GM18870 (cell line): Measurements from ENCODE around the gene BSDC1.

Experiments used
- ATAC-seq: cut with Tn5 transposase; IDR thresholded peaks from one replicate; pipeline ENCODE4 v1.9.1; 2021; ENCODE audit warnings: moderate library complexity; ENCODE audit not compliant: unreplicated experiment

Gene BSDC1

DNA sequence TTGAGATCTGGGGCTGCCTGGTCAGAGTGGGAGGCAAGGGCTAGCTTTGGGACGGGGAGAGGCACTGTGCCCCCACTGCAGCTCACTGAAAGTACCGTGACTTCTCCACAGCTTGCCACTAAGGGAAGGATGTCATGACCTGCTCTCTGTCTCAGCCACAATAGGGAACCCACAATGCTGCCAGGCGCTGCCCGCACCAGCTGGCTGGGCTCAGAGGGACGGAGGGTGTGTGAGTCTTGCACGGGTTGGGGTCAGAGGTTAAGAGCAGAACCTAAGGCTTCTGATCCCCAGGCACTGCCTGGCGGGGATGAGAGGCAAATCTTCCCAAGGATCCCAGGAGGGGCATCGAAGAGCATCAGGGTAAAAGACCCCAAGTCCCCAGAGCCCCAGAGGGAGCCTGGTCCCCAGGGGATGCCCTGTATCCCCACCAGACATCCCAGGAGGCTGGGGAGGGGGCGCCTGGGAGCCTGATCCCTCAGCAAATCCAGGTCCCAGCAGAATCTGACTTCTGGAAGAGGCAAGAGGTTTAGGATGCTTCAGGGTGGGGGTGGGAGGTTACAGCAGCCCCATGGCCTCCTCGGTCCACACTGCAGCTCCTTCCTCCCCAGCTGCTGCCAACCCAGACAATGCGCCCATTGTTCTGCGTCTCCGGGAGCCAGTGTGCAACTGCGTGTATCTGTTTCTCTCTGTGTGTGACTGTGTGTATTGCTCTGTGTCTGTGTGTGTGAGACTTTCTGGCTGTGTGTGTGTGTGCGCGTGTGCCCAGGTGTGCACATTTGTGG, 56.2 kb downstream of the BSDC1 start:
- no peak for ATAC-seq

DNA sequence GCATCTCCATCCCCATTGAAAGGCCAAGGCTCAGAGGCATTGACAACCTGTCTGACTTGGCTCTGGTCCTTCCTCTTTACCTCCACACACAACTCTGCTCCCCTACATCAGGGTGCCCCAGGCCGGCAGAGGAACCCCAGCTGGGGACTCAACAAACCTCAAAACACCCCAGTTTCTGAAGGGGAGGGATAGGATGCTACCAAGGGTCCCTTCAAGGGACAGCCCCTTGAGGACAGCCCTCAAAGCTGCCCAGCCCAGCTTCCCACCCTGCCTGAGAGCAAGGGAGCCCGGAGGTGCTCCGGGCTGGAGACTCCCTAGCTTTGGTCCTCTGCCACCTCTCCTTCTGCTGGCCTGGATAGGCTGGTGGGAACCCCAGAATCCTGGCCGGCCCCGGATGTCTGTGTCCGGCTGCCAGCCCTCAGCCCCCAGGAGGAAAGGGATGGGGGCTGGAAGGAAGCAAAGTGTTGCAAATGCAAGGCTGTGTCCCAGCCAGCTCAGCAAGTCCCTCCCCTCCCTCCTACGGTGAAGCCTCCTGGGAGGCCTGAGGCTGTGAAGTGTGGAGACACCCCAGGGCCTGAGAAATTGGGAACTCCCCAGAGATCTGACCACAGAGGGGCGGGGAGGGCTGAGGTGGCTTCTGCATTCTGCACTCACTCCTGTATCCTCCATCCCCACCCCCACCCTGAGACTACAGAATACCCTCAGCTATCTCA, 57.1 kb downstream of the BSDC1 start:
- no peak for ATAC-seq

DNA sequence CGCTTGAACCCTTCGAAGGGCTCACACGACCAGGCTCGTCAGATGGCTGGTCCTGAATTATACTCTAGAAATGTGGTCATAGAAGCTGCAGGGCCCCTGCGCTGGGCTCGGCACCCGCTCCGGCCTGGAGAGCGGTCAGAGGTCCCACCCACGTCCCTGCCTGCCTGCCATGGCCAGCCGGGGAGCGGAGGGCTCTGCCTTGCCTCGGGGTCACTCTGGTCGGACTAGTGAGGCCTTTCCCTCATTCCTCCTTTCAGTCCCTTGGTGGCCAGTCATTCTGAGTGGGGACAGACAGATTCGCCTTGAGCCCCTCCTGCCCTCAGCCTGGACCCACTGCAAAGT, 57.7 kb downstream of the BSDC1 start:
- no peak for ATAC-seq

DNA sequence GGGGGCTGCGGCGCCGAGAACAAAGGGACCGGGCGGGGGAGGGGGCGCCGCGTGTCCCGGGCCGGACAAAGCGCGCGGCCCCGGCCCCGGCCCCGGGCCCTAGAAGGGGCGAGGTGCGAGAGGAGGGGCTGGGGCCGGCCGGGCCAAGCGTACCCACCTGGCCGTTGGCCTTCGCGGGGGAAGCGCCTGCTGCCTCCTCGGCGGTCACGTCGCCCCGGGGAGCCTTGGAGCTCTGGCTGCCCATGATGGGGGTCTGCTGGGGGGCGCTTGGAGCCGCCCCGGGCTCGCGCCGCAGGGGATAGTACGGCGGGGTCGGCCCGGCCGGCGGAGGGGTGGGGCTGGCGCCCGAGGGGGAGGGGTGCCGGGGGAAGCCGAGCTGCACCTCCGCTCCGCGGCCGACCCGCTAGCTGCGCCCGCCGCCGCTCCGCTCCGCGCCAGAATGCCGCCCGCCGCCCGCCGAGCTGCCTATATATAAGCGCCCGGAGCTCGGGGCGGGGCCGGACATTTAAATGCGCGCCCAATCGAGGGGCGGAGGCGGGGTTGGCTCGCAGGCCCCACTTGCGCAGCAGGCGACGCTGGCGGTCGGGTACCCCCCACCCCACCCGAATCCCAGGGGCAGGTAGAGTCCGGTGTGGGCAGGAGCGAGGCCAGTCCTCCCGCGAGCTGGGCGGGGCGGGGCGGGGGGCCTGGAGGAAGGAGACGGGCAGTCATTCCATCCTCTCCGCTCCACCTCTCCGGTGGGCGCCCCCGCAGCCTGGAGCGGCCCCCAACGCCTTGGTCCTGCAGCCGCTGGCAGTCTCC, 58.3 kb downstream of the BSDC1 start, which contains the start of gene MARCKSL1:
MARCKSL1 (minus strand) TSS at position 444 of the 801 bp plus-strand sequence; CDS start at position 244, 200 bp downstream.
- ATAC-seq, result no peak

DNA sequence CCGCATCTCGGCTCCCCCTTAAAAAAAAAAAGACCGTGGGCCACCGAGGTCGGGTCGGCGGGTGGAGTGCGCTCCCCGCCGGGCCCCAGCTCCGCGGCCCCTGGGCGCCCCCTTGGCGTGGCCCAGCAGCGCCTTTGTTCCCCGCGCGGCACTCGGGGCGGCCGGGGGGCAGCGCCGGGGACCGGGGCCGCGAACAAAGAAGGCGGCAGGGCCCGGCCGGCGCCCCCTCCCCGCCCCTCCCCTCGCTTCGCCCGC, 58.8 kb downstream of the BSDC1 start:
- ATAC-seq, result no peak

DNA sequence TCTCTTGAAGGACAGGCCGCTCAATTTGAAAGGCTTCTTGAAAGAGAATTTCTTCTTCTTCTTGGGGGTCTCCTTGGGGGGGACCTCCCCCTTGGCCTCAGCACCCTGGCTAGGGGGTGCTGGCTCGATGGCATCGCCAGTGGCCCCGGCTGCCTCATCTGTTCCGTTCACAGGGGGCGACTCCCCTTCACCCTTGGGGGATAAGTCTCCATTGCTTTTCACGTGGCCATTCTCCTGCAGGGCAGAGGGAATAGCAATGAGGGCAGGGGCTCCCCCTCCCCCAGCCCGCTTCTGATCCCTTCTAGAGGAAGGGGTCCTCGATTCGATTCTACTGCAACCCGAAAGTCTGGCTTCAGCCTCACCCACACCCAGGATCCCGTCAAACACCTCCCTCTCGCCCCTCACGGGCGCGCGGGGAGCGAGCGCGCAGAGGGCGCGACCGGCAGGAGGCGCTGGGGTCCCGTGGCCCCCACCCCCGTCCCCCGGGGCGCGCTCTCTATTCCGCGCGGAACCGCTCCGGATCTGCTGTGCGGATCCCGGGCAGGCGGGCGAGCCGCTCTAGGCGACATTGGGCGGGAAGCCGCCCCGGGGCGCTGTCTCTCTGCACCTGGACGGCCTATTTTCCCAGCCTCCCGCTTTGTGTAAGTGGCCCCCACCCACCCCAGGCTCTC, 59.2 kb downstream of the BSDC1 start:
- ATAC-seq, result no peak

DNA sequence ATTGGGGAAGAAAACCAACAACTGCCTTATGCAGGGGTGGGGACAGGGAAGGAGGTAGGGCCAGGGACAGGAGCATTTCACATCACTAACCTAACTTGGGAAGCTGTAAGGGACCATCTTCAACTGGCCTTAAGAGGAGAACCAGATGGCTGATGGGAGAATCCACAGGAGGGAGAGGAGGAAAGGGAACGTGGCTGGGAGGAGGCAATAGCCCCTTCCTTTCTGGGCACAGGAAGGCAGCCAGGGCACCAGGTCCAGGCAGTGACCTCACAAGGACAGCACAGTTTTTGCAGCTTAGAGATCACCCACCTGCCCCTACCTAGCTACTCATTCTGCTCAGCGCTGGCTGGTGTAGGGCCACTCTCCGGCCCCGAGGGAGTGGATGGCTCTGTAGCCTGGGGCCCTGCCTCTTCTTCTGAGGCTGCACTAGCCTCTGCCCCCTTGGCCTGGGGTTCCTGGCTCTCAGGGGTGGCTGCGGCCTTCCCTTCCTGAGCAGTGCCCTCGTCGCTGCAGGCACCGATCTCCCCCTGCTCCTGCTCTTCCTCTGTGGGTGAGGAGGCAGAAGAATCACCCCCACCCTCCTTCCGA, 59.9 kb downstream of the BSDC1 start:
- ATAC-seq, result no peak

DNA sequence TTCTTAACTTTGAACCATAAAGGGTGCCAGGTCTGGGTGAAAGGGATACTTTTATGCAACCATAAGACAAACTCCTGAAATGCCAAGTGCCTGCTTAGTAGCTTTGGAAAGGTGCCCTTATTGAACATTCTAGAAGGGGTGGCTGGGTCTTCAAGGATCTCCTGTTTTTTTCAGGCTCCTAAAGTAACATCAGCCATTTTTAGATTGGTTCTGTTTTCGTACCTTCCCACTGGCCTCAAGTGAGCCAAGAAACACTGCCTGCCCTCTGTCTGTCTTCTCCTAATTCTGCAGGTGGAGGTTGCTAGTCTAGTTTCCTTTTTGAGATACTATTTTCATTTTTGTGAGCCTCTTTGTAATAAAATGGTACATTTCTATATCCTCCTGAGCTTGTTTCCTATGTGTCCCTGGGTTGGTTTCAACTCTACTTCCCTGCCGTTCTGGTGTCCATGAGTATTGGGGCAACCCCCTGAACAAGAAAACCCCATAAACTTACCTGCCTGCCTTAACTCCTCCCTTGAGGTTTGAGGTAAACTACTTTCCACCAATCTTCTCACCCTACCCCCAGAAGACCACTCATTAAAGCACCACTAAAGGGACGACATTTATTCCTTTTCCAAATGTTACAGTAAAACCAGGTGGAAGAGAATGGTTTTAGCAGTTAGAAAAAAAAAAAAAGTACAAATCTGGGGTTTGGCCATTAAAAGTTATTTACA, 60.8 kb downstream of the BSDC1 start:
- ATAC-seq, result no peak

DNA sequence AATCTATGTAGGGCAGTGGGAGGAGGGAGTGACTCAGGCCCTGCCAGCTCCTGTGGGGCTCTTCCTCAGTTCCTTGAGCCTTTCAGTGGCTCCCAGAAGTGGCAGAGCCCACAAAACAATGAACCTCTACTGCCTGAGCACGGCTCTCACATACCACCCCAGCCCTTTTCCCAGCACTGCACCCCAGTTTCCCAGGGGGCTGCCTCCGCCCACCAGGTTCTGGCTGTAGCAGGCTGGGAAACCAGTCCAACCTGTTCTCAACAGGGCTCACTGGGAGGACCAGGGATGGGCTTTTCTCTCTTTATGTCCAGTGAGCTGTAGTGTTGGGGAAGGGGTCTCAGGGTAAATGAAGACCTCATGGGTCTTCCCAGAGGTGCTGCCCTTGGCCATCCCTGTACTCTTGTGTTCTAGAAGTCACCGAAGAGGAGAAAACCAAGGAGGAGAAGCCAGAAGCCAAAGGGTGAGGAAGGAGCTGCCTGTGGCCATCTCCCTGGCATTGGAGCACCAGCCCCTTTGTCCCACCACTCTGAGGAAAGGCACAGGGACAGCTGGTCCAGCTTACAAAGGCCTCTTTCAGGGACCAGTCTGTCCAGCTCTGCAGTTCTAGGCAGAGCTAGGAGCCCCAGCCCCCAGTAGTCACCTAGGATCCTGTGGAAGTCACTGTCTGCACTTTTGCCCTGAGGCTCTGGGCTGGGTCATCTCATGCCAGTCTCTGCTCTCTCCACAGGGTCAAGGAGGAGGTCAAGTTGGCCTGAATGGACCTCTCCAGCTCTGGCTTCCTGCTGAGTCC, 61.8 kb downstream of the BSDC1 start:
- no peak for ATAC-seq

DNA sequence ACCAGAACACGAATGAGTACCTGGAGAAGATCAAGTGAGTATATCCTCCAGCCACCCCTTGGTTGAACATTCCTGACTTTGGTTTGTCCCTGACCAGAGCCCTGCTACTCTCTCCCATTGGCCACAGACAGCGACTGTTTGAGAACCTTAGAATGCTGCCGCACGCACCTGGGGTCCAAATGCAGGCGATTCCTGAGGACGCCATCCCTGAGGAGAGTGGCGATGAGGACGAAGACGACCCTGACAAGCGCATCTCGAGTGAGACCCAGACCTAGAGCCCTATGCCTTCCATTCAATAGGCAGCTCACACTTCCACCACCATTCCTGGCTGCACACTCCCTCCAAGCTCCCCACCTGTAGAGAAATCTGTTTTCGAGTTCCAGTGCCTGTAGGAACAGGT, 62.7 kb downstream of the BSDC1 start:
- no peak for ATAC-seq

DNA sequence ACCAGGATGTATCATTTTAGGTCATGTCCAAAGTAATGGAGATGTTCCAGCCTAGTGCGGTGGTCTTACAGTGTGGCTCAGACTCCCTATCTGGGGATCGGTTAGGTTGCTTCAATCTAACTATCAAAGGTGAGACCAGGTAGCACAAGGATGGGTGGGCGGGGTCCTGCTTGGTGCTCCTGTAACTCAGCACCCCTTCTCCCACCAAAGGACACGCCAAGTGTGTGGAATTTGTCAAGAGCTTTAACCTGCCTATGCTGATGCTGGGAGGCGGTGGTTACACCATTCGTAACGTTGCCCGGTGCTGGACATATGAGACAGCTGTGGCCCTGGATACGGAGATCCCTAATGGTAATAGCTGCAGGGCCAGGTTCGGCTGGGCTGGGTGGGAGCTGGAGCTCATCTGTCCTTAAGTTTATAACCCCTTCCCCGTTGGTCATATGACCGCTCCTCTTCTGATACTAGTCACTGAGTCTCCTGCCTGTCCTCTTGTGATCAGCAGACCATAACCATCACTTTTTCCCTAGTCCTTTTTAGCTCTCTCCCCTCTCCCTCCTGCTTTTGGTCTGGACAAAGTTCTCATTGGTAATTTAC, 63.6 kb downstream of the BSDC1 start:
- no peak for ATAC-seq

DNA sequence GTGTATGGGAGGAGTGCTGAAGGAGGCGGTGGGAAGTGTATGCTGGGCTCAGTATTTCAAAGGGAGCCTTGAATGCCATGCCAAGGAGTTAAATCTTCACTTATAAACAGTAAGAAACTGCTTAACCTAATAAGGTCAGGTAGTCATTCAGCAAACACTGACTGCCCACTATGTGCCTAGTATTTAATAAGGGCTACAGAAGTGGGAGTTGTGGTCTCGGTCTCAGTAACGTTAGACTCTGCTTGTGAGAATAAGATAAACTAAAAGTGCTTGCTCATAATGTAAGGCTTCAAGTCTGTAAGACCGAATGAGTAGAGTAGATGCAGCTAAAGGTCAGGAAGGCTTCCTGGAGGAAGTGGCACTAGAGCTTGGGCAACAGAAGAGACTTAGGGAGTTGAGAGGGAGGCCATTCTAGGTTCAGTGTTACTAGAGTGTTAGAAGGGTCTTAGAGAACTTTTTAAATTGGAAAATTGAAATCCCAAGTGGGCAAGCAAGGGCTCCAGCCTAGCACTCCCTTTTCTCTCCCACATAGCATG, 64.2 kb downstream of the BSDC1 start:
- no peak for ATAC-seq

DNA sequence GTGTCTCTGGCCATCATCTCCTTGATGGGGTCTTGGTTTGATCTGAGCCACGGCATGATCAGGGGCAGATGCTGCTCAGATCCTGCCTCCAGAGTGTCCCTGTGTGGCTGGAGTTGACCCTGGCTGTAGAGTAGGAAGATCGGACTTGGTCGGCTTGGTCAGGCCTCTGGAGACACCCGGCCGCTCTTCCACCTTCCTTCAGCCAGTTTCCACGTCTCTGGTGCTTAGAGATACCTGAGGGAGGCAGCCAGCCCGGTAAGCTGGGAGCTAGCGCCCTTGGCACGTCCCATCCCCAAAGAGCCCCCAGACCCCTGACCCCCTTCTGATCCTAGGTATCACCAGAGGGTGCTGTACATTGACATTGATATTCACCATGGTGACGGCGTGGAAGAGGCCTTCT, 67.0 kb downstream of the BSDC1 start:
- no peak for ATAC-seq

DNA sequence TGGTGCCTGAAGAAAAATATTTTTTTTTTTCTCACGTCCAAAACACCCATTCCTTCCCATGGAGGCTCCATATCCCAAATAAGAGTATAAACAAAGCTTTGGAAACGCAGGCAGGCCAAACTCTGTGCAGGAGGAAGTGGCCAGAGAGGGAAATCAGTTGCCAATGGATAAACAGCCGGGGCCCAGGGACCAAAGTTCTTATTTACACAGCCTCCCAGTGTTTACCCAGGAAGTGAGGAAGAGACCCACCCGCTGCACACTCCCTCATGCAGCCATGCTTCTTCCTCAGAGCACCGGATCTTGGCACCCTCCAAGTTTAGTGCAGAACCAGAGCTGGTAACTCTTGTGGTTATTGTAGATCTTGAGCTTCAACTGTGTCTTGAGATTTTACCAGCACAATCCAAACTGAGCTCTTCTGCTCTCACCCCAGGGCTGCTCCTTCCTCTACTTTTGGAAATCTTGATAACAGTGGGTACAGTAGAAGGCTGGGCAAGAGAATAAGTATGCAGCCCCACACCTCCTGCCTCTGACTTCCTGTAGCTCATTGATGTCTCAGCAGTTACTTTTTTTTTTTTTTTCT, 72.4 kb downstream of the BSDC1 start:
- ATAC-seq, result no peak

DNA sequence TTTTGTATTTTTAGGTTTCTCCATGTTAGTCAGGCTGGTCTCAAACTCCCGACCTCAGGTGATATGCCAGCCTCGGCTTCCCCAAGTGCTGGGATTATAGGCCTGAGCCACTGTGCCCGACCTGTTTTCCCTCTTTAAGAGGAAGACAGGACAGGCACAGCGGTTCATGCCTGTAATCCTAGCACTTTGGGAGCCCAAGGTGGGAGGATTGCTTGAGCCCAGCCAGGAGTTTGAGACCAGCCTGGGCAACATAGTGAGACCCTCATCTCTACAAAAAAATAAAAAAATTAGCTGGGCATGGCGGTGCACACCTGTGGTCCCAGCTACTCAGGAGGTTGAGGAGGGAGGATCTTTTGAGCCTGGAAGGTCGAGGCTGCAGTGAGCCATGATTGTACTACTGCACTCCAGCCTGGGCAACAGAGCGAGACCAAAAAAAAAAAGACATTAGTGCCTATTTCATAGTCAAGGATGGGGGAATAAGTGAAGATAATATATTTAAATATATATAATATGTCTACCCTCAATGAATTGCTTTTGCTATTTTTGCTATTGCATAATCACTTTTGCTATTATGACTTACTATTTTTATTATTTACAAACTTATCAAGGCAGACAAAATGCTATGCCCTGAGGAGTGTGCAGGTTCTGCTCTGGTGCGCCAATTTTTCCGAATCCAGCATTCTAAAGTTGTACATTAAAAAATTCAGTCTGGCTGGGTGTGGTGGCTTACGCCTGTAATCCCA, 75.9 kb downstream of the BSDC1 start:
- no peak for ATAC-seq

DNA sequence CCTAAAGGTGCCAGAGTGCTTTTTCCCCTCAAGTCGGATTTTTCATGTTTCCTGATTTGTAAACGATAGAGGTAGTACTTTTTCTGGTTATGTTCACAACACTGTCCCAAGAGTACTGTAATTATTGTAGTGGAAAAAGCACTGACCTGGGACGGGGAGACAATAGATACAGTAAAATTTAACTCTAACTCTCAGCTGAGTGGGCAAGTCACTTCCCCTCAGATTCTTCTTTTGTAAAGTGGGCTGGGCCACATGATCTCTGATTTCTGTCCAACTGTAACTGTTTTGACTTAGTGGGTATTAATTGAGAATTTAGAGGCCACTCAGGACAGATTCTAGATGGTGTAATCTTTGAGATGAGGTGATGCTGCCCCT, 77.4 kb downstream of the BSDC1 start:
- ATAC-seq, result no peak
